ENCODE measurements around the gene TCF4.

- no peak for TF ChIP-seq CTCF (IDR thresholded peaks at IDR 0.05)
- TF ChIP-seq POLR2A (IDR thresholded peaks at IDR 0.05) = no peak
Measured at GRCh38 chr18:55593888-55594287, 5.9 kb upstream of the TCF4 start.
